SK-N-SH treated with all-trans-retinoic acid at 6 μM for 48 hours (cell line): ENCODE measurements around the gene FTO.

Experiments used
- ATAC-seq: fragments of 200-7000 bp; cut with Tn5 transposase; 3 replicates; pipeline ENCODE4 v1.9.1; 2020; ENCODE audit warnings: mild to moderate bottlenecking, moderate library complexity
- ARNTL ChIP-seq: fragments of 450-650 bp; formaldehyde crosslinking; IDR thresholded peaks from 2 replicates; pipeline ENCODE4 v1.5.0; 2020; ENCODE audit warnings: low read depth, mild to moderate bottlenecking, moderate library complexity, borderline replicate concordance
- BACH2 ChIP-seq: fragments of 250-450 bp; sonication (Bioruptor Pico); IDR thresholded peaks from 2 replicates; pipeline ENCODE4 v1.9.0; 2021; ENCODE audit warnings: mild to moderate bottlenecking, borderline replicate concordance
- ESRRG ChIP-seq: fragments of 250-450 bp; sonication (Bioruptor Pico); IDR thresholded peaks from 2 replicates; pipeline ENCODE4 v1.6.1; 2021; ENCODE audit warnings: mild to moderate bottlenecking
- GLIS3 ChIP-seq: fragments of 250-450 bp; sonication (Bioruptor Pico); IDR thresholded peaks from 2 replicates; pipeline ENCODE4 v1.5.0; 2020; ENCODE audit warnings: mild to moderate bottlenecking, moderate library complexity
- ISL1 ChIP-seq: fragments of 250-450 bp; sonication (Bioruptor Pico); IDR thresholded peaks from 2 replicates; pipeline ENCODE4 v2.1.2; 2022; ENCODE audit warnings: mild to moderate bottlenecking, moderate library complexity
- PPARA ChIP-seq: fragments of 250-450 bp; sonication (Bioruptor Pico); IDR thresholded peaks from 2 replicates; pipeline ENCODE4 v1.5.0; 2020; ENCODE audit warnings: mild to moderate bottlenecking, borderline replicate concordance
- RARB ChIP-seq: fragments of 250-450 bp; sonication (Bioruptor Pico); IDR thresholded peaks from 2 replicates; pipeline ENCODE4 v1.8.0; 2021; ENCODE audit warnings: mild to moderate bottlenecking, moderate library complexity
- SNAI2 ChIP-seq: fragments of 250-450 bp; sonication (Bioruptor Pico); IDR thresholded peaks from 2 replicates; pipeline ENCODE4 v1.5.0; 2020; ENCODE audit warnings: mild to moderate bottlenecking, moderate library complexity
- TOX ChIP-seq: fragments of 250-450 bp; sonication (Bioruptor Pico); IDR thresholded peaks from 2 replicates; pipeline ENCODE4 v1.8.0; 2021; ENCODE audit warnings: mild to moderate bottlenecking, moderate library complexity, borderline replicate concordance
- ZC3H10 ChIP-seq: fragments of 250-450 bp; sonication (Bioruptor Pico); IDR thresholded peaks from 2 replicates; pipeline ENCODE4 v1.5.1; 2021; ENCODE audit warnings: mild to moderate bottlenecking, moderate library complexity
- ZFP3 ChIP-seq: fragments of 250-450 bp; sonication (Bioruptor Pico); IDR thresholded peaks from 2 replicates; pipeline ENCODE4 v1.5.0; 2020; ENCODE audit warnings: mild to moderate bottlenecking, moderate library complexity
- ZFP30 ChIP-seq: fragments of 450-650 bp; formaldehyde crosslinking; IDR thresholded peaks from 2 replicates; pipeline ENCODE4 v1.5.0; 2022; ENCODE audit warnings: mild to moderate bottlenecking, moderate library complexity
- ZNF565 ChIP-seq: fragments of 450-650 bp; formaldehyde crosslinking; conservative IDR thresholded peaks from 2 replicates; pipeline ENCODE4 v1.5.0; 2020; ENCODE audit warnings: low read depth, mild to moderate bottlenecking, moderate library complexity
- ZNF8 ChIP-seq: fragments of 450-650 bp; formaldehyde crosslinking; IDR thresholded peaks from 2 replicates; pipeline ENCODE4 v1.5.0; 2020; ENCODE audit warnings: mild to moderate bottlenecking, moderate library complexity
- TF ChIP-seq, protein P1 (sequence below): fragments of 250-450 bp; sonication (Bioruptor Pico); IDR thresholded peaks from 2 replicates; pipeline ENCODE4 v1.5.1; 2021; ENCODE audit warnings: mild to moderate bottlenecking, moderate library complexity
- TF ChIP-seq, protein P2 (sequence below): fragments of 250-450 bp; sonication (Bioruptor Pico); IDR thresholded peaks from 2 replicates; pipeline ENCODE4 v1.8.0; 2021; ENCODE audit warnings: low read depth, mild to moderate bottlenecking, moderate library complexity, borderline replicate concordance
- TF ChIP-seq, protein P3 (sequence below): fragments of 250-450 bp; sonication (Bioruptor Pico); IDR thresholded peaks from 2 replicates; pipeline ENCODE4 v1.5.1; 2020; ENCODE audit warnings: low read depth, mild to moderate bottlenecking, moderate library complexity
- TF ChIP-seq, protein P4 (sequence below): fragments of 250-450 bp; sonication (Bioruptor Pico); IDR thresholded peaks from 2 replicates; pipeline ENCODE4 v1.8.0; 2020; ENCODE audit warnings: mild to moderate bottlenecking, moderate library complexity, borderline replicate concordance

Gene FTO

DNA sequence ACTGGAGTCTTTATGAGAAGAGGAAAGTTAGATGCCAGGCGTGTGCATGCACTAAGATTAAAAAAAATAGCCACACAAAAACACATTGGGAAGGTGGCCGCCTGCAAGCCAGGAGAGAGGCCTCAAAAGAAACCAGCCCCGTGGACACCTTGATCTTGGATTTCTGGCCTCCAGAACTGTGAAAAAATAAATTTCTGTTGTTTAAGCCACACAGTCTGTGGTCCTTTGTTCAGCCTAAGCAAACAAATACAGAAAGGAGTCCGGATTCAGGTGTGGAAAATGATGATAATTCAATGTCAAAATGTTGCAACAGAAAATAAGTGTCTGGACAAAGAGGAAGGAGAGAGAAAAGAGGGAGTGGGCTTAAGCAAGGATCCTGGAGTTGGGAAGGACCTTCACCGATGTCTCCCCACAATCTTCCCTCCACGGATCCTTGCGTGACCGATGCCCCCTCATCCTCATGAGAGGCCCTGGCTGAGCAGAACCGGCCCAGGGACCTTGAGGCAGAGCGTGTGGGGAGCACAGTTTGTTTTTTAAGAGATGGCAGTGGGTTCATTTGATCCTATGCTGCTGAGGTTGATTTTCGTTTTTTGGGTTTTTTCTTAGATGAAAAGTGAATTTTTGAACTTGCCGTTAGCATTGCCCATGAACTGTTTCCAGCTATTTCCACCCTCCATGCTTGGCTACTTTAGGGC lies 449.4 kb downstream of the FTO start:
- TF ChIP-seq ZC3H10 (CRISPR knock-in tag) (no peak), RARB (no peak), ZFP30 (CRISPR knock-in tag) (no peak), ARNTL (CRISPR knock-in tag) (no peak), ZNF8 (no peak), GLIS3 (CRISPR knock-in tag) (no peak), ZNF565 (no peak), ESRRG (CRISPR knock-in tag) (no peak), ZFP3 (no peak)
- TF ChIP-seq, protein P1, sequence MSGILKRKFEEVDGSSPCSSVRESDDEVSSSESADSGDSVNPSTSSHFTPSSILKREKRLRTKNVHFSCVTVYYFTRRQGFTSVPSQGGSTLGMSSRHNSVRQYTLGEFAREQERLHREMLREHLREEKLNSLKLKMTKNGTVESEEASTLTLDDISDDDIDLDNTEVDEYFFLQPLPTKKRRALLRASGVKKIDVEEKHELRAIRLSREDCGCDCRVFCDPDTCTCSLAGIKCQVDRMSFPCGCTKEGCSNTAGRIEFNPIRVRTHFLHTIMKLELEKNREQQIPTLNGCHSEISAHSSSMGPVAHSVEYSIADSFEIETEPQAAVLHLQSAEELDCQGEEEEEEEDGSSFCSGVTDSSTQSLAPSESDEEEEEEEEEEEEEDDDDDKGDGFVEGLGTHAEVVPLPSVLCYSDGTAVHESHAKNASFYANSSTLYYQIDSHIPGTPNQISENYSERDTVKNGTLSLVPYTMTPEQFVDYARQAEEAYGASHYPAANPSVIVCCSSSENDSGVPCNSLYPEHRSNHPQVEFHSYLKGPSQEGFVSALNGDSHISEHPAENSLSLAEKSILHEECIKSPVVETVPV (CRISPR knock-in tag) = no peak
- TF ChIP-seq, protein P2, sequence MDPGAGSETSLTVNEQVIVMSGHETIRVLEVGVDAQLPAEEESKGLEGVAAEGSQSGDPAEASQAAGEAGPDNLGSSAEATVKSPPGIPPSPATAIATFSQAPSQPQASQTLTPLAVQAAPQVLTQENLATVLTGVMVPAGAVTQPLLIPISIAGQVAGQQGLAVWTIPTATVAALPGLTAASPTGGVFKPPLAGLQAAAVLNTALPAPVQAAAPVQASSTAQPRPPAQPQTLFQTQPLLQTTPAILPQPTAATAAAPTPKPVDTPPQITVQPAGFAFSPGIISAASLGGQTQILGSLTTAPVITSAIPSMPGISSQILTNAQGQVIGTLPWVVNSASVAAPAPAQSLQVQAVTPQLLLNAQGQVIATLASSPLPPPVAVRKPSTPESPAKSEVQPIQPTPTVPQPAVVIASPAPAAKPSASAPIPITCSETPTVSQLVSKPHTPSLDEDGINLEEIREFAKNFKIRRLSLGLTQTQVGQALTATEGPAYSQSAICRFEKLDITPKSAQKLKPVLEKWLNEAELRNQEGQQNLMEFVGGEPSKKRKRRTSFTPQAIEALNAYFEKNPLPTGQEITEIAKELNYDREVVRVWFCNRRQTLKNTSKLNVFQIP (CRISPR knock-in tag) = no peak
- TF ChIP-seq, protein P3, sequence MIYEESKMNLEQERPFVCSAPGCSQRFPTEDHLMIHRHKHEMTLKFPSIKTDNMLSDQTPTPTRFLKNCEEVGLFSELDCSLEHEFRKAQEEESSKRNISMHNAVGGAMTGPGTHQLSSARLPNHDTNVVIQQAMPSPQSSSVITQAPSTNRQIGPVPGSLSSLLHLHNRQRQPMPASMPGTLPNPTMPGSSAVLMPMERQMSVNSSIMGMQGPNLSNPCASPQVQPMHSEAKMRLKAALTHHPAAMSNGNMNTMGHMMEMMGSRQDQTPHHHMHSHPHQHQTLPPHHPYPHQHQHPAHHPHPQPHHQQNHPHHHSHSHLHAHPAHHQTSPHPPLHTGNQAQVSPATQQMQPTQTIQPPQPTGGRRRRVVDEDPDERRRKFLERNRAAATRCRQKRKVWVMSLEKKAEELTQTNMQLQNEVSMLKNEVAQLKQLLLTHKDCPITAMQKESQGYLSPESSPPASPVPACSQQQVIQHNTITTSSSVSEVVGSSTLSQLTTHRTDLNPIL (CRISPR knock-in tag) = no peak
- TF ChIP-seq, protein P4, sequence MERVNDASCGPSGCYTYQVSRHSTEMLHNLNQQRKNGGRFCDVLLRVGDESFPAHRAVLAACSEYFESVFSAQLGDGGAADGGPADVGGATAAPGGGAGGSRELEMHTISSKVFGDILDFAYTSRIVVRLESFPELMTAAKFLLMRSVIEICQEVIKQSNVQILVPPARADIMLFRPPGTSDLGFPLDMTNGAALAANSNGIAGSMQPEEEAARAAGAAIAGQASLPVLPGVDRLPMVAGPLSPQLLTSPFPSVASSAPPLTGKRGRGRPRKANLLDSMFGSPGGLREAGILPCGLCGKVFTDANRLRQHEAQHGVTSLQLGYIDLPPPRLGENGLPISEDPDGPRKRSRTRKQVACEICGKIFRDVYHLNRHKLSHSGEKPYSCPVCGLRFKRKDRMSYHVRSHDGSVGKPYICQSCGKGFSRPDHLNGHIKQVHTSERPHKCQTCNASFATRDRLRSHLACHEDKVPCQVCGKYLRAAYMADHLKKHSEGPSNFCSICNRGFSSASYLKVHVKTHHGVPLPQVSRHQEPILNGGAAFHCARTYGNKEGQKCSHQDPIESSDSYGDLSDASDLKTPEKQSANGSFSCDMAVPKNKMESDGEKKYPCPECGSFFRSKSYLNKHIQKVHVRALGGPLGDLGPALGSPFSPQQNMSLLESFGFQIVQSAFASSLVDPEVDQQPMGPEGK (CRISPR knock-in tag) = no peak
- ATAC-seq = no peak

DNA sequence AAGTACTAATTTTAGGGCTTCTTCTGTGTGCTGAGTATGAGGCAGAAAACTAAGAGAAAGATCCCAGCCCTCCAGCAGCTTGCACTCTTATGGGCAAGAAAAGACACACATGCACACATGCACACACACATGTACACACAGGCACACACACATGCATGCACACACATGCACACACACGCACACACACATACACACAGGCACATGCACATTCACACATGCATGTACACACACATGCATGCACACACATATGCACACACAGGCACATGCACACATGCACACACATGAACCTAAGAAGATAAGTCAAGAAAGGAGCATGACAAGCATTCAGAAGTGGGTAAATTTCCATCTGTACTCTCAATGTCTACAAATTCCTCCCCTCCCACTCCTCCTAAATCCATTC lies 452.4 kb downstream of the FTO start:
- ATAC-seq = no peak

DNA sequence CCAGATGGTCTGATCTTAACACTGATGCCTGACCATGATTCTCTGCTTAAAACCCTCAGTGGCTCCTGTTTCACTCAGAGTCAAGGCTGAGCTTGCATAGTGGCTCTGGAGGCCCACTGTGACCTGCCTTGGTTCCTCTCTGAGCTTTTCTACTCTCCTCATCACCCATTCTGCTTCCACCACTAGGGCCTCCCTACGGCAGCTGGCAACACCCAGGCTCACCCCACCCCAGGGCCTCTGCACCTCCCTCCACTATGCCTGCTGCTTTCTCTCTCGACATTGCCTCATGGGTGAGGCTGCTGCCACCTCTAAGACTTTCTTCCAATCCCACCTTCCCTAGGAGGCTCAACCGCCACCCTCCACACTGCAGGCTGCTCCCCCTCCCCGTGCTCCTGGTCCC lies 455.0 kb downstream of the FTO start:
- no peak for TF ChIP-seq ISL1
- TF ChIP-seq ESRRG (CRISPR knock-in tag) = no peak
- TF ChIP-seq, protein P3 (CRISPR knock-in tag) = no peak
- no peak for TF ChIP-seq TOX (CRISPR knock-in tag)
- TF ChIP-seq, protein P2 (CRISPR knock-in tag) = no peak
- no peak for TF ChIP-seq ZFP30 (CRISPR knock-in tag)
- TF ChIP-seq BACH2 (CRISPR knock-in tag) = no peak
- TF ChIP-seq, protein P1 (CRISPR knock-in tag) = no peak
- TF ChIP-seq, protein P4 (CRISPR knock-in tag) = no peak
- no peak for TF ChIP-seq RARB
- no peak for TF ChIP-seq SNAI2 (CRISPR knock-in tag)
- ATAC-seq = no peak

More for the DNA sequence above, 452.4 kb downstream of the FTO start:
- no peak for TF ChIP-seq PPARA (CRISPR knock-in tag)
- no peak for TF ChIP-seq RARB
- TF ChIP-seq, all 23 proteins: peak for 0
